MV-4-11 (cell line): ENCODE measurements around the gene NUDT5.
"Not testable (repeated sequence)": the region's sequence is repeated elsewhere in the genome, so short reads cannot be mapped to it uniquely, and the experiment has no call there.

Experiments used
- DNase-seq: peaks from one replicate; lab custom pipeline; 2025; lab: John Stamatoyannopoulos, UW

NUDT5 gene

GRCh38 chr10:12205082-12205481, 9.4 kb upstream of the NUDT5 start:
- no peak for DNase-seq

GRCh38 chr10:12202226-12202625, 6.5 kb upstream of the NUDT5 start:
- DNase-seq = no peak

GRCh38 chr10:12201543-12201942, 5.9 kb upstream of the NUDT5 start:
- peak; percentile 7 for DNase-seq

GRCh38 chr10:12200850-12201249, 5.2 kb upstream of the NUDT5 start:
- DNase-seq = no peak

- peak; percentile 47 for DNase-seq
These were observed 2.5 kb upstream of the NUDT5 start for GRCh38 chr10:12198156-12198555.

- no peak for DNase-seq
These were observed 980 bp upstream of the NUDT5 start for GRCh38 chr10:12196531-12197211.

GRCh38 chr10:12195281-12195602, 449 bp downstream of the NUDT5 start:
- DNase-seq = peak; percentile 32

- DNase-seq = peak; percentile 54
These were observed 879 bp downstream of the NUDT5 start for GRCh38 chr10:12194752-12195271.

- peak; percentile 44 for DNase-seq
These were observed 2.5 kb downstream of the NUDT5 start for GRCh38 chr10:12193193-12193592.

GRCh38 chr10:12191715-12192114, 4.0 kb downstream of the NUDT5 start:
- DNase-seq = peak; percentile 87

- peak; percentile 12 for DNase-seq
These were observed 6.3 kb downstream of the NUDT5 start for GRCh38 chr10:12189426-12189825.

GRCh38 chr10:12188656-12189055, 7.0 kb downstream of the NUDT5 start:
- peak; percentile 11 for DNase-seq

GRCh38 chr10:12187321-12187905, 8.3 kb downstream of the NUDT5 start:
- DNase-seq = no peak

GRCh38 chr10:12186323-12186722, 9.4 kb downstream of the NUDT5 start:
- DNase-seq = peak; percentile 68

- no peak for DNase-seq
These were observed 11.5 kb downstream of the NUDT5 start for GRCh38 chr10:12184165-12184564.

GRCh38 chr10:12181065-12181775, 14.5 kb downstream of the NUDT5 start:
- DNase-seq = peak; percentile 100

GRCh38 chr10:12180221-12180974, 15.3 kb downstream of the NUDT5 start:
- DNase-seq = no peak

GRCh38 chr10:12179606-12180170, 16.0 kb downstream of the NUDT5 start:
- peak; percentile 97 for DNase-seq

GRCh38 chr10:12177642-12178041, 18.0 kb downstream of the NUDT5 start:
- no peak for DNase-seq

- DNase-seq = not testable (repeated sequence)
These were observed 24.2 kb downstream of the NUDT5 start for GRCh38 chr10:12171512-12171911.

- DNase-seq = no peak
These were observed 29.5 kb downstream of the NUDT5 start for GRCh38 chr10:12165999-12166775.
